GM12878 (cell line): ENCODE measurements around the gene LRRC66. TPM values are rescaled to one million over a fixed set of nuclear protein-coding genes. Genes with fewer than 3 reads are reported as not detected.

Experiments
- ATAC-seq: fragments of 200-7000 bp; cut with Tn5 transposase; 3 replicates; pipeline ENCODE4 v1.9.1; 2020; ENCODE audit warnings: mild to moderate bottlenecking, moderate library complexity
- BruUV-seq: library from RNA; stranded (reverse); fragments of 400-500 nt; replicated peaks from 2 replicates; lab custom pipeline; 2021; lab: Mats Ljungman, UMichigan
- CTCF ChIA-PET: fragments of 300-600 bp; sonication (Branson Sonifier 250); formaldehyde crosslinking; extraction: SDS; loops from one replicate; lab custom pipeline; 2021; ENCODE audit warnings: inconsistent platforms; lab: Yijun Ruan, JAX
- POLR2A ChIA-PET: fragments of 350-600 bp; formaldehyde crosslinking; extraction: SDS; loops from one replicate; lab custom pipeline; 2021; ENCODE audit warnings: inconsistent platforms; lab: Charles Lee
- RAD21 ChIA-PET: fragments of 300-600 bp; sonication (Branson Sonifier 250); formaldehyde crosslinking; loops from one replicate; lab custom pipeline; 2023; ENCODE audit warnings: antibody characterized with exemption; ENCODE audit not compliant: unreplicated experiment; lab: Charles Lee
- SMC1A ChIA-PET: fragments of 300-600 bp; sonication (Branson Sonifier 250); formaldehyde crosslinking; loops from one replicate; lab custom pipeline; 2023; ENCODE audit not compliant: unreplicated experiment, uncharacterized antibody; lab: Charles Lee
- DNase-seq: peaks from one replicate; pipeline ENCODE4 v3.0.0-alpha.2; 2011; ENCODE audit warnings: low read depth, low spot score
- FAIRE-seq: peaks from 3 replicates; lab custom pipeline; 2011; peaks lifted over from hg19 to GRCh38; lab: Jason Lieb, UNC
- H2AFZ ChIP-seq: 2 replicates; pipeline ENCODE4 v1.6.0; 2011; ENCODE audit warnings: low read depth, low read length, control low read depth; ENCODE audit not compliant: control insufficient read depth
- H3K27ac ChIP-seq: 2 replicates; pipeline ENCODE4 v1.5.1; 2011; ENCODE audit warnings: control low read depth; ENCODE audit not compliant: control insufficient read depth, insufficient read depth
- H3K27me3 ChIP-seq, 2 experiments: replicated peaks in 1 of 2; 2 replicates each; pipeline versions ENCODE4 v1.6.0 to v1.6.1; 2011; ENCODE audit warnings: low read length in 1 of 2; ENCODE audit not compliant: control insufficient read depth in 2 of 2, insufficient read depth in 2 of 2
- H3K36me3 ChIP-seq, 2 experiments: 2 replicates each; pipeline ENCODE4 v1.5.1; 2011; ENCODE audit warnings: low read length in 1 of 2; ENCODE audit not compliant: control insufficient read depth in 2 of 2, insufficient read depth in 2 of 2
- H3K4me1 ChIP-seq: 2 replicates; pipeline ENCODE4 v1.6.1; 2011; ENCODE audit warnings: mild to moderate bottlenecking, low read length, moderate library complexity, mixed read lengths; ENCODE audit not compliant: control insufficient read depth, insufficient read depth
- H3K4me2 ChIP-seq: 2 replicates; pipeline ENCODE4 v1.6.0; 2011; ENCODE audit warnings: control low read depth; ENCODE audit not compliant: control insufficient read depth, insufficient read depth
- H3K4me3 ChIP-seq: fragments of 200-600 bp; sonication (generic); 2 replicates; pipeline ENCODE4 v1.5.1; 2016
- H3K79me2 ChIP-seq: 2 replicates; pipeline ENCODE4 v1.6.0; 2011; ENCODE audit warnings: low read length; ENCODE audit not compliant: control insufficient read depth, insufficient read depth
- H3K9ac ChIP-seq: 2 replicates; pipeline ENCODE4 v1.8.0; 2011; ENCODE audit warnings: low read length, control low read depth, mixed read lengths; ENCODE audit not compliant: control insufficient read depth, insufficient read depth
- H3K9me3 ChIP-seq: replicated peaks from 3 replicates; pipeline ENCODE4 v1.5.1; 2011; ENCODE audit warnings: mild to moderate bottlenecking, low read length; ENCODE audit not compliant: control insufficient read depth, insufficient read depth
- H4K20me1 ChIP-seq: 2 replicates; pipeline ENCODE4 v1.6.0; 2011; ENCODE audit not compliant: control insufficient read depth, insufficient read depth
- ATF7 ChIP-seq: fragments of 450-650 bp; IDR thresholded peaks from 2 replicates; pipeline ENCODE4 v1.6.1; 2016; ENCODE audit warnings: low read depth, mild to moderate bottlenecking
- POLR2AphosphoS2 ChIP-seq: IDR thresholded peaks from 2 replicates; pipeline ENCODE4 v1.6.1; 2011; ENCODE audit warnings: low read depth, mild to moderate bottlenecking, low read length, improper control_type of control experiment, moderate library complexity
- YY1 ChIP-seq: IDR thresholded peaks from 2 replicates; pipeline ENCODE4 v1.6.1; 2011; ENCODE audit warnings: low read depth, mild to moderate bottlenecking, low read length
- WGBS: methylation state at CpG from one replicate; pipeline ENCODE4 v1.1.6; 2016; ENCODE audit warnings: low lambda C conversion rate; ENCODE audit not compliant: insufficient replicate concordance, insufficient coverage; ENCODE audit errors: missing lambda C conversion rate; 5-methylcytosine and 5-hydroxymethylcytosine counted together
- in situ Hi-C: fragments of 300-500 bp; cut with MboI; formaldehyde crosslinking; loops from 9 replicates; pipeline ENCODE4 v1.14.3; 2018; ENCODE audit warnings: mixed read lengths
- intact Hi-C: fragments of 100-400 bp; cut with micrococcal nuclease; formaldehyde crosslinking; loops from one replicate; pipeline ENCODE4 v1.14.2; 2022; ENCODE audit not compliant: unreplicated experiment
- polyA plus RNA-seq, 11 experiments: library from polyadenylated mRNA; depleted of rRNA in 4 of 11; unstranded in 6 of 11; stranded (reverse) in 5 of 11; fragments of >200 nt; fragmentation: Nextera tagmentation in 4 of 11; fragmentation: Illumina TruSeq in 1 of 11; extraction: Ambion mirVana in 4 of 11; extraction: Trizol in 1 of 11; gene quantifications; 1 replicate in 1 of 11; 2 replicates in 10 of 11; pipeline versions ENCODE4 v1.2.1 to v1.2.3, GENCODE V29; 2011 to 2016; ENCODE audit warnings: inconsistent platforms in 2 of 11, missing spikeins in 2 of 11, low read depth in 1 of 11
- small RNA-seq: library from RNA; depleted of rRNA; stranded (forward); fragments of <200 nt; gene quantifications from one replicate; pipeline ENCODE3, GENCODE V24; 2014
- total RNA-seq, 4 experiments: library from RNA; depleted of rRNA in 3 of 4; stranded (reverse); fragments of >200 nt in 3 of 4; fragmentation: Illumina TruSeq in 1 of 4; extraction: Trizol in 1 of 4; gene quantifications; 2 replicates each; pipeline versions ENCODE4 v1.2.1 to v1.2.3, GENCODE V29; 2013 to 2021

LRRC66 gene
- total and polyA plus RNA-seq, 10 of the 15 experiments (the other 5 are each of a cell fraction or from before 2014, with no cell fraction given): 0.02 to 0.18 (median 0.09) TPM; not detected in 2

- Histone ChIP-seq H3K4me3 (no peak overlapping the region), H2AFZ (no peak overlapping the region), H3K4me1 (no peaks in the 10 kb centered on the region), H3K27ac (no peak overlapping the region), H3K9ac (no peak overlapping the region), H3K27me3 (no peaks in the 10 kb centered on the region), H3K36me3 (no peaks in the 10 kb centered on the region), H3K79me2 (no peaks in the 10 kb centered on the region), H3K9me3 (no peaks in the 10 kb centered on the region), H4K20me1 (no peaks in the 10 kb centered on the region), H3K4me2 (no peak overlapping the region)
- WGBS: 6% methylated on average over 4 of the region's 4 CpGs
- in situ Hi-C loops: no loop called here
- no TSS peak for BruUV-seq
- ATAC-seq (no peak), FAIRE-seq (no peak), DNase-seq (no peak)
- ChIA-PET SMC1A (no interaction called here), POLR2A (no interaction called here), RAD21 (no interaction called here), CTCF (no interaction called here)
- intact Hi-C loops: no loop called here
- TF ChIP-seq POLR2AphosphoS2 (no peak), YY1 (no peak)
Measured at GRCh38 chr4:51960486-51960885, 59.7 kb downstream of the LRRC66 start.

GRCh38 chr4:51958199-51958968 lies 61.8 kb downstream of the LRRC66 start:
- TF ChIP-seq ATF7 (no peak), YY1 (no peak)
- TF ChIP-seq, all 136 proteins: peak for 0
- WGBS: 66% methylated on average over 2 of the region's 2 CpGs
- RAD21 ChIA-PET: no interaction called here
- no peak overlapping the region for H3K9ac ChIP-seq
- no peak overlapping the region for H3K4me3 ChIP-seq
- no peaks in the 10 kb centered on the region for H3K27me3 ChIP-seq
- no peaks in the 10 kb centered on the region for H3K9me3 ChIP-seq
- H3K4me1 ChIP-seq: no peaks in the 10 kb centered on the region
- SMC1A ChIA-PET: interaction anchor here (1.1 kb wide), 1 partner anchor 73 kb away, joined by 3 read pairs; no protein-coding TSS in a partner anchor
- POLR2A ChIA-PET: no interaction called here
- CTCF ChIA-PET: interaction anchor here (1.1 kb wide), 1 partner anchor 62 kb away, joined by 3 read pairs; no protein-coding TSS in a partner anchor
- DNase-seq (no peak), ATAC-seq (no peak), FAIRE-seq (no peak)
- BruUV-seq: no TSS peak
- H4K20me1 ChIP-seq: no peaks in the 10 kb centered on the region
- no peak overlapping the region for H3K4me2 ChIP-seq
- intact Hi-C loops: no loop called here
- H2AFZ ChIP-seq: no peak overlapping the region
- H3K27ac ChIP-seq: no peak overlapping the region
- H3K36me3 ChIP-seq: no peaks in the 10 kb centered on the region
- in situ Hi-C loops: no loop called here
- H3K79me2 ChIP-seq: no peaks in the 10 kb centered on the region

Small RNA genes within 50 kb of the gene (small RNA-seq; reads per million reads assigned to genes)
- not detected for gene AC104784.1

Other genes with a start within 250 kb of the LRRC66 start
- 8.9 and 11.7 TPM in 2 replicates for gene DCUN1D4, start 177.2 kb downstream of the LRRC66 start, total RNA-seq (2014; rRNA removed)
- gene DCUN1D4, start 177.2 kb downstream of the LRRC66 start, total RNA-seq (2014; rRNA removed; fragmentation: Illumina TruSeq; extraction: Trizol): 15.7 and 16.0 TPM in 2 replicates
- 20.8 and 22.1 TPM in 2 replicates for gene DCUN1D4, start 177.2 kb downstream of the LRRC66 start, total RNA-seq (2021)
- gene DCUN1D4, start 177.2 kb downstream of the LRRC66 start, polyA plus RNA-seq (2011; rRNA removed): 62.6 and 82.7 TPM in 2 replicates
- gene DCUN1D4, start 177.2 kb downstream of the LRRC66 start, polyA plus RNA-seq (2014; fragmentation: Illumina TruSeq; extraction: Trizol): 16.7 and 16.8 TPM in 2 replicates
- 10 to 100 TPM in 1 of 2 experiments, 1 to 10 TPM in 1; 7.1 to 12.0 TPM for gene DCUN1D4, start 177.2 kb downstream of the LRRC66 start, polyA plus RNA-seq (2014; fragmentation: Nextera tagmentation; extraction: Ambion mirVana)
- 16.9 and 18.4 TPM in 2 replicates for gene DCUN1D4, start 177.2 kb downstream of the LRRC66 start, polyA plus RNA-seq (2014; rRNA removed)
- 10 to 100 TPM; 19.2 to 20.6 TPM for gene DCUN1D4, start 177.2 kb downstream of the LRRC66 start, polyA plus RNA-seq (2016; fragmentation: Nextera tagmentation; extraction: Ambion mirVana)
- 4.7 and 5.5 TPM in 2 replicates for gene SGCB, start 17.9 kb upstream of the LRRC66 start, total RNA-seq (2014; rRNA removed)
- 4.9 and 5.1 TPM in 2 replicates for gene SGCB, start 17.9 kb upstream of the LRRC66 start, total RNA-seq (2014; rRNA removed; fragmentation: Illumina TruSeq; extraction: Trizol)
- gene SGCB, start 17.9 kb upstream of the LRRC66 start, total RNA-seq (2021): 7.7 and 8.8 TPM in 2 replicates
- 5.1 and 6.6 TPM in 2 replicates for gene SGCB, start 17.9 kb upstream of the LRRC66 start, polyA plus RNA-seq (2011; rRNA removed)
- 8.9 and 14.6 TPM in 2 replicates for gene SGCB, start 17.9 kb upstream of the LRRC66 start, polyA plus RNA-seq (2014; fragmentation: Illumina TruSeq; extraction: Trizol)
- 1 to 10 TPM; 7.1 to 8.1 TPM for gene SGCB, start 17.9 kb upstream of the LRRC66 start, polyA plus RNA-seq (2014; fragmentation: Nextera tagmentation; extraction: Ambion mirVana)
- gene SGCB, start 17.9 kb upstream of the LRRC66 start, polyA plus RNA-seq (2014; rRNA removed): 5.0 and 5.5 TPM in 2 replicates
- 10 to 100 TPM; 12.5 to 13.2 TPM for gene SGCB, start 17.9 kb upstream of the LRRC66 start, polyA plus RNA-seq (2016; fragmentation: Nextera tagmentation; extraction: Ambion mirVana)
- 1.6 and 1.7 TPM in 2 replicates for gene SPATA18, start 30.9 kb upstream of the LRRC66 start, total RNA-seq (2014; rRNA removed)
- gene SPATA18, start 30.9 kb upstream of the LRRC66 start, total RNA-seq (2014; rRNA removed; fragmentation: Illumina TruSeq; extraction: Trizol): 2.0 and 2.2 TPM in 2 replicates
- 2.4 and 3.5 TPM in 2 replicates for gene SPATA18, start 30.9 kb upstream of the LRRC66 start, total RNA-seq (2021)
- 1.8 and 1.9 TPM in 2 replicates for gene SPATA18, start 30.9 kb upstream of the LRRC66 start, polyA plus RNA-seq (2011; rRNA removed)
- 1.7 and 4.8 TPM in 2 replicates for gene SPATA18, start 30.9 kb upstream of the LRRC66 start, polyA plus RNA-seq (2014; fragmentation: Illumina TruSeq; extraction: Trizol)
- gene SPATA18, start 30.9 kb upstream of the LRRC66 start, polyA plus RNA-seq (2014; fragmentation: Nextera tagmentation; extraction: Ambion mirVana): under 1 TPM; 0.39 to 0.55 TPM
- 1.9 and 2.6 TPM in 2 replicates for gene SPATA18, start 30.9 kb upstream of the LRRC66 start, polyA plus RNA-seq (2014; rRNA removed)
- 1 to 10 TPM; 4.2 to 4.5 TPM for gene SPATA18, start 30.9 kb upstream of the LRRC66 start, polyA plus RNA-seq (2016; fragmentation: Nextera tagmentation; extraction: Ambion mirVana)